GM12878 (cell line): ENCODE data around the gene TECTB. TPM values are rescaled to one million over a fixed set of nuclear protein-coding genes. Genes with fewer than 3 reads are reported as not detected.

Experiments
- ATAC-seq: fragments of 200-7000 bp; cut with Tn5 transposase; 3 replicates; pipeline ENCODE4 v1.9.1; 2020; ENCODE audit warnings: mild to moderate bottlenecking, moderate library complexity
- BruUV-seq: library from RNA; stranded (reverse); fragments of 400-500 nt; replicated peaks from 2 replicates; lab custom pipeline; 2021; lab: Mats Ljungman, UMichigan
- CTCF ChIA-PET: fragments of 300-600 bp; sonication (Branson Sonifier 250); formaldehyde crosslinking; extraction: SDS; loops from one replicate; lab custom pipeline; 2021; ENCODE audit warnings: inconsistent platforms; lab: Yijun Ruan, JAX
- POLR2A ChIA-PET: fragments of 350-600 bp; formaldehyde crosslinking; extraction: SDS; loops from one replicate; lab custom pipeline; 2021; ENCODE audit warnings: inconsistent platforms; lab: Charles Lee
- RAD21 ChIA-PET: fragments of 300-600 bp; sonication (Branson Sonifier 250); formaldehyde crosslinking; loops from one replicate; lab custom pipeline; 2023; ENCODE audit warnings: antibody characterized with exemption; ENCODE audit not compliant: unreplicated experiment; lab: Charles Lee
- SMC1A ChIA-PET: fragments of 300-600 bp; sonication (Branson Sonifier 250); formaldehyde crosslinking; loops from one replicate; lab custom pipeline; 2023; ENCODE audit not compliant: unreplicated experiment, uncharacterized antibody; lab: Charles Lee
- DNase-seq: peaks from one replicate; pipeline ENCODE4 v3.0.0-alpha.2; 2011; ENCODE audit warnings: low read depth, low spot score
- FAIRE-seq: peaks from 3 replicates; lab custom pipeline; 2011; peaks lifted over from hg19 to GRCh38; lab: Jason Lieb, UNC
- H2AFZ ChIP-seq: 2 replicates; pipeline ENCODE4 v1.6.0; 2011; ENCODE audit warnings: low read depth, low read length, control low read depth; ENCODE audit not compliant: control insufficient read depth
- H3K27ac ChIP-seq: 2 replicates; pipeline ENCODE4 v1.5.1; 2011; ENCODE audit warnings: control low read depth; ENCODE audit not compliant: control insufficient read depth, insufficient read depth
- H3K27me3 ChIP-seq, 2 experiments: replicated peaks in 1 of 2; 2 replicates each; pipeline versions ENCODE4 v1.6.0 to v1.6.1; 2011; ENCODE audit warnings: low read length in 1 of 2; ENCODE audit not compliant: control insufficient read depth in 2 of 2, insufficient read depth in 2 of 2
- H3K36me3 ChIP-seq, 2 experiments: 2 replicates each; pipeline ENCODE4 v1.5.1; 2011; ENCODE audit warnings: low read length in 1 of 2; ENCODE audit not compliant: control insufficient read depth in 2 of 2, insufficient read depth in 2 of 2
- H3K4me1 ChIP-seq: 2 replicates; pipeline ENCODE4 v1.6.1; 2011; ENCODE audit warnings: mild to moderate bottlenecking, low read length, moderate library complexity, mixed read lengths; ENCODE audit not compliant: control insufficient read depth, insufficient read depth
- H3K4me2 ChIP-seq: 2 replicates; pipeline ENCODE4 v1.6.0; 2011; ENCODE audit warnings: control low read depth; ENCODE audit not compliant: control insufficient read depth, insufficient read depth
- H3K4me3 ChIP-seq: fragments of 200-600 bp; sonication (generic); 2 replicates; pipeline ENCODE4 v1.5.1; 2016
- H3K79me2 ChIP-seq: 2 replicates; pipeline ENCODE4 v1.6.0; 2011; ENCODE audit warnings: low read length; ENCODE audit not compliant: control insufficient read depth, insufficient read depth
- H3K9ac ChIP-seq: 2 replicates; pipeline ENCODE4 v1.8.0; 2011; ENCODE audit warnings: low read length, control low read depth, mixed read lengths; ENCODE audit not compliant: control insufficient read depth, insufficient read depth
- H3K9me3 ChIP-seq: replicated peaks from 3 replicates; pipeline ENCODE4 v1.5.1; 2011; ENCODE audit warnings: mild to moderate bottlenecking, low read length; ENCODE audit not compliant: control insufficient read depth, insufficient read depth
- H4K20me1 ChIP-seq: 2 replicates; pipeline ENCODE4 v1.6.0; 2011; ENCODE audit not compliant: control insufficient read depth, insufficient read depth
- ATF2 ChIP-seq: IDR thresholded peaks from 2 replicates; pipeline ENCODE4 v1.6.1; 2012; ENCODE audit warnings: low read length, inconsistent platforms
- CHD2 ChIP-seq: IDR thresholded peaks from 2 replicates; pipeline ENCODE4 v1.6.1; 2011; ENCODE audit warnings: low read depth, low read length, improper control_type of control experiment, borderline replicate concordance
- EGR1 ChIP-seq, 2 experiments: IDR thresholded peaks; 1 replicate in 1 of 2; 2 replicates in 1 of 2; pipeline ENCODE4 v1.6.1; 2011 to 2012; ENCODE audit warnings: low read depth in 2 of 2, low read length in 2 of 2, borderline replicate concordance in 1 of 2, mild to moderate bottlenecking in 1 of 2, moderate library complexity in 1 of 2
- EZH2 ChIP-seq: IDR thresholded peaks from 2 replicates; pipeline ENCODE4 v1.6.1; 2012; ENCODE audit warnings: low read depth, mild to moderate bottlenecking, control low read depth, inconsistent platforms, low read length, borderline replicate concordance; ENCODE audit not compliant: control insufficient read depth
- KDM1A ChIP-seq: fragments of 200-600 bp; sonication (generic); IDR thresholded peaks from 2 replicates; pipeline ENCODE4 v1.6.1; 2016; ENCODE audit warnings: borderline replicate concordance
- MYC ChIP-seq: IDR thresholded peaks from 2 replicates; pipeline ENCODE4 v1.6.1; 2011; ENCODE audit warnings: mild to moderate bottlenecking, low read length, moderate library complexity, inconsistent platforms; ENCODE audit not compliant: insufficient read depth, insufficient replicate concordance, insufficient read length, severe bottlenecking
- PML ChIP-seq: IDR thresholded peaks from 2 replicates; pipeline ENCODE4 v1.6.1; 2012; ENCODE audit warnings: low read length, inconsistent platforms
- POU2F2 ChIP-seq: IDR thresholded peaks from 3 replicates; pipeline ENCODE4 v1.6.1; 2011; ENCODE audit warnings: low read depth, mild to moderate bottlenecking, low read length, borderline replicate concordance
- RBBP5 ChIP-seq: fragments of 200-600 bp; sonication (generic); conservative IDR thresholded peaks from 2 replicates; pipeline ENCODE4 v1.6.1; 2016
- RFX5 ChIP-seq: IDR thresholded peaks from 2 replicates; pipeline ENCODE4 v1.6.1; 2011; ENCODE audit warnings: low read depth, low read length, improper control_type of control experiment
- SIX5 ChIP-seq: IDR thresholded peaks from 2 replicates; pipeline ENCODE4 v1.6.1; 2011; ENCODE audit warnings: mild to moderate bottlenecking, low read depth, low read length, moderate library complexity; ENCODE audit not compliant: severe bottlenecking
- TCF3 ChIP-seq: IDR thresholded peaks from 2 replicates; pipeline ENCODE4 v1.6.1; 2012; ENCODE audit warnings: low read depth, mild to moderate bottlenecking, low read length, borderline replicate concordance; ENCODE audit not compliant: insufficient read depth
- ZSCAN29 ChIP-seq: fragments of 450-650 bp; IDR thresholded peaks from 2 replicates; pipeline ENCODE4 v1.6.1; 2017; ENCODE audit warnings: mild to moderate bottlenecking, moderate library complexity
- WGBS: methylation state at CpG from one replicate; pipeline ENCODE4 v1.1.6; 2016; ENCODE audit warnings: low lambda C conversion rate; ENCODE audit not compliant: insufficient replicate concordance, insufficient coverage; ENCODE audit errors: missing lambda C conversion rate; 5-methylcytosine and 5-hydroxymethylcytosine counted together
- in situ Hi-C: fragments of 300-500 bp; cut with MboI; formaldehyde crosslinking; loops from 9 replicates; pipeline ENCODE4 v1.14.3; 2018; ENCODE audit warnings: mixed read lengths
- intact Hi-C: fragments of 100-400 bp; cut with micrococcal nuclease; formaldehyde crosslinking; loops from one replicate; pipeline ENCODE4 v1.14.2; 2022; ENCODE audit not compliant: unreplicated experiment
- polyA plus RNA-seq, 11 experiments: library from polyadenylated mRNA; depleted of rRNA in 4 of 11; unstranded in 6 of 11; stranded (reverse) in 5 of 11; fragments of >200 nt; fragmentation: Nextera tagmentation in 4 of 11; fragmentation: Illumina TruSeq in 1 of 11; extraction: Ambion mirVana in 4 of 11; extraction: Trizol in 1 of 11; gene quantifications; 1 replicate in 1 of 11; 2 replicates in 10 of 11; pipeline versions ENCODE4 v1.2.1 to v1.2.3, GENCODE V29; 2011 to 2016; ENCODE audit warnings: inconsistent platforms in 2 of 11, missing spikeins in 2 of 11, low read depth in 1 of 11
- total RNA-seq, 4 experiments: library from RNA; depleted of rRNA in 3 of 4; stranded (reverse); fragments of >200 nt in 3 of 4; fragmentation: Illumina TruSeq in 1 of 4; extraction: Trizol in 1 of 4; gene quantifications; 2 replicates each; pipeline versions ENCODE4 v1.2.1 to v1.2.3, GENCODE V29; 2013 to 2021
- TF ChIP-seq, protein P1 (sequence below): IDR thresholded peaks from 2 replicates; pipeline ENCODE4 v1.6.1; 2012; ENCODE audit warnings: low read depth, low read length, improper control_type of control experiment
- TF ChIP-seq, protein P2 (sequence below), 3 experiments: IDR thresholded peaks in 2 of 3; conservative IDR thresholded peaks in 1 of 3; 2 replicates each; pipeline ENCODE4 v1.5.1; 2011; ENCODE audit warnings: low read depth in 3 of 3, low read length in 3 of 3, mild to moderate bottlenecking in 3 of 3, control low read depth in 2 of 3, moderate library complexity in 2 of 3, inconsistent platforms in 1 of 3, mixed read lengths in 1 of 3; ENCODE audit not compliant: control insufficient read depth in 2 of 3, insufficient read depth in 1 of 3; ENCODE audit errors: extremely low read depth in 1 of 3

The TECTB gene
- total and polyA plus RNA-seq, 10 of the 15 experiments (the other 5 are each of a cell fraction or from before 2014, with no cell fraction given): not detected

GRCh38 chr10:112330162-112330561 lies 47.0 kb downstream of the TECTB start:
- TF ChIP-seq ZSCAN29: no peak
- TF ChIP-seq POU2F2: no peak
- TF ChIP-seq MYC: no peak
- TF ChIP-seq RFX5: no peak
- no peak for TF ChIP-seq KDM1A
- TF ChIP-seq, protein P1, sequence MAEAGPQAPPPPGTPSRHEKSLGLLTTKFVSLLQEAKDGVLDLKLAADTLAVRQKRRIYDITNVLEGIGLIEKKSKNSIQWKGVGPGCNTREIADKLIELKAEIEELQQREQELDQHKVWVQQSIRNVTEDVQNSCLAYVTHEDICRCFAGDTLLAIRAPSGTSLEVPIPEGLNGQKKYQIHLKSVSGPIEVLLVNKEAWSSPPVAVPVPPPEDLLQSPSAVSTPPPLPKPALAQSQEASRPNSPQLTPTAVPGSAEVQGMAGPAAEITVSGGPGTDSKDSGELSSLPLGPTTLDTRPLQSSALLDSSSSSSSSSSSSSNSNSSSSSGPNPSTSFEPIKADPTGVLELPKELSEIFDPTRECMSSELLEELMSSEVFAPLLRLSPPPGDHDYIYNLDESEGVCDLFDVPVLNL: 0 out of 2 replicates have a peak, but pooled peaks have one; percentile 57
- TF ChIP-seq EZH2: no peak
- TF ChIP-seq ATF2: no peak
- no peak for TF ChIP-seq PML
- TF ChIP-seq TCF3: no peak
- no peak for TF ChIP-seq SIX5
- peak in 1 of 2 experiments; percentile 57; a peak in 1 of 3 replicates for TF ChIP-seq EGR1 (IDR thresholded peaks at IDR 0.05; ENCODE audit: borderline replicate concordance in 1 of 2, low read depth in 2 of 2, low read length in 2 of 2)
- TF ChIP-seq CHD2: no peak
- no peak for TF ChIP-seq RBBP5
- TF ChIP-seq, protein P2, sequence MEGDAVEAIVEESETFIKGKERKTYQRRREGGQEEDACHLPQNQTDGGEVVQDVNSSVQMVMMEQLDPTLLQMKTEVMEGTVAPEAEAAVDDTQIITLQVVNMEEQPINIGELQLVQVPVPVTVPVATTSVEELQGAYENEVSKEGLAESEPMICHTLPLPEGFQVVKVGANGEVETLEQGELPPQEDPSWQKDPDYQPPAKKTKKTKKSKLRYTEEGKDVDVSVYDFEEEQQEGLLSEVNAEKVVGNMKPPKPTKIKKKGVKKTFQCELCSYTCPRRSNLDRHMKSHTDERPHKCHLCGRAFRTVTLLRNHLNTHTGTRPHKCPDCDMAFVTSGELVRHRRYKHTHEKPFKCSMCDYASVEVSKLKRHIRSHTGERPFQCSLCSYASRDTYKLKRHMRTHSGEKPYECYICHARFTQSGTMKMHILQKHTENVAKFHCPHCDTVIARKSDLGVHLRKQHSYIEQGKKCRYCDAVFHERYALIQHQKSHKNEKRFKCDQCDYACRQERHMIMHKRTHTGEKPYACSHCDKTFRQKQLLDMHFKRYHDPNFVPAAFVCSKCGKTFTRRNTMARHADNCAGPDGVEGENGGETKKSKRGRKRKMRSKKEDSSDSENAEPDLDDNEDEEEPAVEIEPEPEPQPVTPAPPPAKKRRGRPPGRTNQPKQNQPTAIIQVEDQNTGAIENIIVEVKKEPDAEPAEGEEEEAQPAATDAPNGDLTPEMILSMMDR (IDR thresholded peaks at IDR 0.05 in 2 of 3, conservative IDR thresholded peaks at IDR 0.05 in 1 of 3; ENCODE audit: control insufficient read depth in 2 of 3, extremely low read depth in 1 of 3, insufficient read depth in 1 of 3, low read depth in 3 of 3, low read length in 3 of 3): no peak
- TF ChIP-seq, all 136 proteins: peak for 2
- intact Hi-C loops: no loop called here
- POLR2A ChIA-PET: interaction anchor here (0.8 kb wide), 1 partner anchor 46 kb away, joined by 3 read pairs; no protein-coding TSS in a partner anchor
- SMC1A ChIA-PET: interaction anchor here (0.7 to 1.2 kb wide), 4 partner anchors 8 to 105 kb away, joined by 3 to 7 read pairs (median 6); partner anchors contain the start of gene ACSL5
- no peak overlapping the region for H3K4me3 ChIP-seq
- no peaks in the 10 kb centered on the region for H4K20me1 ChIP-seq
- no peaks in the 10 kb centered on the region for H3K79me2 ChIP-seq
- no peak overlapping the region for H3K4me2 ChIP-seq
- RAD21 ChIA-PET: interaction anchor here (0.9 to 1.1 kb wide), 4 partner anchors 105 to 149 kb away, joined by 3 to 4 read pairs (median 3); no protein-coding TSS in a partner anchor
- no peaks in the 10 kb centered on the region; a peak in 1 of 4 replicates for H3K27me3 ChIP-seq
- no peak overlapping the region for H3K27ac ChIP-seq
- no peaks in the 10 kb centered on the region for H3K9me3 ChIP-seq
- no peak overlapping the region for H2AFZ ChIP-seq
- no peak overlapping the region for H3K9ac ChIP-seq
- FAIRE-seq: no peak
- CTCF ChIA-PET: interaction anchor here (0.9 to 1.4 kb wide), 7 partner anchors 8 to 192 kb away, joined by 3 to 5 read pairs (median 4); no protein-coding TSS in a partner anchor
- H3K4me1 ChIP-seq: no peaks in the 10 kb centered on the region
- no peak for DNase-seq
- in situ Hi-C loops: no loop called here
- H3K36me3 ChIP-seq: no peaks in the 10 kb centered on the region
- peak; percentile 65; the same call in 2 of the 3 replicates for ATAC-seq
- WGBS: 16% methylated on average over 4 of the region's 4 CpGs
- BruUV-seq: no TSS peak
